Stimulated activated CD4-positive, alpha-beta T cell treated with anti-CD3 and anti-CD28 coated beads, Interleukin-12 subunit alpha, Interleukin-12 subunit beta, amount 100 ng/mL, for 4 hours (primary cell): ENCODE data around the gene YIPF2.

Source experiments
- DNase-seq: peaks from one replicate; pipeline ENCODE4 v3.0.0-alpha.2; 2020

YIPF2 gene

GRCh38 chr19:10872546-10873107 is 55.8 kb downstream of the YIPF2 start:
- peak; percentile 49 for DNase-seq
